HAP-1 (cell line): ENCODE results near the gene PWWP2A.

Experiments used
- DNase-seq, 2 experiments: peaks; one replicate each; pipeline ENCODE4 v3.0.0-alpha.2; 2016 to 2020; ENCODE audit warnings: low spot score in 2 of 2
- H3K27me3 ChIP-seq: fragments of 250-450 bp; sonication (Bioruptor Pico); 2 replicates; pipeline ENCODE4 v1.5.1; 2020; ENCODE audit warnings: low read depth, mild to moderate bottlenecking, moderate library complexity
- H3K36me3 ChIP-seq: fragments of 250-450 bp; sonication (Bioruptor Pico); replicated peaks from 2 replicates; pipeline ENCODE4 v1.5.1; 2020; ENCODE audit warnings: mild to moderate bottlenecking
- H3K4me1 ChIP-seq: fragments of 250-450 bp; sonication (Bioruptor Pico); 2 replicates; pipeline ENCODE4 v1.5.1; 2020; ENCODE audit warnings: mild to moderate bottlenecking
- H3K4me3 ChIP-seq: fragments of 250-450 bp; sonication (Bioruptor Pico); 2 replicates; pipeline ENCODE4 v1.5.1; 2020; ENCODE audit warnings: mild to moderate bottlenecking, moderate library complexity
- H3K9me3 ChIP-seq: fragments of 250-450 bp; sonication (Bioruptor Pico); 2 replicates; pipeline ENCODE4 v1.5.1; 2020; ENCODE audit warnings: mild to moderate bottlenecking, moderate library complexity
- in situ Hi-C: fragments of 300-500 bp; cut with MboI; formaldehyde crosslinking; loops from 3 replicates; pipeline ENCODE4 v1.14.3; 2020; ENCODE audit warnings: low sequenced_read_pairs, inconsistent platforms, mixed read lengths

PWWP2A gene

GRCh38 chr5:160044391-160044804 lies 74.9 kb downstream of the PWWP2A start:
- H3K36me3 ChIP-seq, result peaks cover 19% of the 10 kb centered on the region
- peak in 1 of 2 experiments; percentile 15 for DNase-seq
- no peaks in the 10 kb centered on the region for H3K9me3 ChIP-seq
- no peak overlapping the region for H3K4me3 ChIP-seq
- no peaks in the 10 kb centered on the region for H3K27me3 ChIP-seq
- in situ Hi-C loops, result no loop called here
- H3K4me1 ChIP-seq, result peaks cover 26% of the 10 kb centered on the region

DNA sequence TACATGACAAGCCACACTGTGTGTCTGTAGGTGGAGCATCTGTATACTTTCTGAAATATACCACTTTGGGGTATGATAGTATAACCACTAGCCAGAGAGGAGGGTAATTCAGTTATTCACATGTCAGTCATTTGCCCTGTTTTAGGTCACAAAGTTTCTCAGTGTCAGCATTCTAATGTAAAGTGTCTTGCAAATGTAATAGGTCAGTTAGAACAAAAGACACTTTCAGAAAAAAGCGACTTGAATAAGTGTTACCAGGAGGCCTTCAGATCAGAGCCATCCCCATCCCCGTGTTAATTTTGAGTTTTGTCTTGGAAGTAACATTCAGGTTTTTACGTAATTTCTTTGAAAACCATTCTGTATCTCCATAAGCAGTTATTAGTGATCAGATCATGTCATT lies 76.6 kb downstream of the PWWP2A start:
- Histone ChIP-seq H3K4me1 (peaks cover 26% of the 10 kb centered on the region), H3K9me3 (no peaks in the 10 kb centered on the region), H3K27me3 (no peaks in the 10 kb centered on the region), H3K36me3 (peaks cover 18% of the 10 kb centered on the region), H3K4me3 (no peak overlapping the region)
- peak in 1 of 2 experiments; percentile 25 for DNase-seq
- in situ Hi-C loops, result no loop called here
